Activated CD8-positive, alpha-beta memory T cell treated with anti-CD3 and anti-CD28 coated beads for 1 hour (primary cell): ENCODE measurements around the gene CDH2.
"Not testable (repeated sequence)": the region's sequence is repeated elsewhere in the genome, so short reads cannot be mapped to it uniquely, and the experiment has no call there.

ENCODE experiments used
- DNase-seq, 2 donors: peaks; one replicate each; pipeline ENCODE4 v3.0.0-alpha.2; 2020; ENCODE audit warnings: low read depth in 1 of 2; ENCODE audit errors: extremely low read depth in 1 of 2

CDH2 gene

GRCh38 chr18:27931535-27931934 lies 245.4 kb downstream of the CDH2 start:
- no peak for DNase-seq

GRCh38 chr18:27922780-27923179 lies 254.2 kb downstream of the CDH2 start:
- no peak for DNase-seq

GRCh38 chr18:27921904-27922751 lies 254.8 kb downstream of the CDH2 start:
- DNase-seq: no peak

GRCh38 chr18:27921392-27921791 lies 255.5 kb downstream of the CDH2 start:
- no peak for DNase-seq

- no peak for DNase-seq
These were observed 256.1 kb downstream of the CDH2 start for GRCh38 chr18:27920836-27921235.

GRCh38 chr18:27906189-27906588 lies 270.7 kb downstream of the CDH2 start:
- DNase-seq: not testable (repeated sequence)

GRCh38 chr18:27903906-27904305 lies 273.0 kb downstream of the CDH2 start:
- DNase-seq: no peak

- no peak for DNase-seq
These were observed 275.3 kb downstream of the CDH2 start for GRCh38 chr18:27901424-27902226.
